ENCODE measurements around the gene FYN.

DNA sequence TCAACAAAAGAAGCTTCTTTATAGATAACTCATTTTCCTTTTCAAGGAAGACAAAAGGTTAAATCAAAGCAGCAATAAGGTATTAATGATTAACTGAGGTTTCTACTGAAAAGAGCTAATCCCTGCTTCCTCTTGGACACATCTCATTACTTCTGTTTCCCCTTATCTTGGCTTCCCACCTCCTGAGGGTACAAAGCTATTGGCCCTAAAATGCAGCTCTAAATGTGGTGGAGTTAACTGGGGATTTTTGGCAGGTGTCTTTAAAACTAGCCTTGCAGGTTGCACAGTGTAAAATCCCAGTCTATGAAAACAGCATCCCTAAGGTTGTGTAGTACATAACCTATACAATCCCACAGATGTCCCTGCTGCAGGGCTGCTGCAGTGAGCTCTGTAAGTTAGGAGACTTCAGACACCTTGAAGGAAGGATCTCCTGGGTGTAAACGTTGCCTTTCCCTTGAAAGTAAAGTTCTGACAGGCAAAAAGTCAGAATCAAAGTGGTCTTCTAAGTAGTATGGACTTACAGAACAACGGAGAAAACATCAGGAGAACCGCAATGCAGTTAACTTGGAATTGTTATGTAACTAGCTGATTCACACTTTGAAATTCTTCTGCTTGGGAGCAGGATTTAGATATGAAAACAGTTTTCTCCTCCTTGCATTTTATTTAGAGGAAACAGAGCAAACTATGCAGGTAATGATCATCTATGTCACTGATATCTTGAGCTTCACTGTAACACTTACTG, 195.8 kb downstream of the FYN start:
- TF ChIP-seq, protein P1, sequence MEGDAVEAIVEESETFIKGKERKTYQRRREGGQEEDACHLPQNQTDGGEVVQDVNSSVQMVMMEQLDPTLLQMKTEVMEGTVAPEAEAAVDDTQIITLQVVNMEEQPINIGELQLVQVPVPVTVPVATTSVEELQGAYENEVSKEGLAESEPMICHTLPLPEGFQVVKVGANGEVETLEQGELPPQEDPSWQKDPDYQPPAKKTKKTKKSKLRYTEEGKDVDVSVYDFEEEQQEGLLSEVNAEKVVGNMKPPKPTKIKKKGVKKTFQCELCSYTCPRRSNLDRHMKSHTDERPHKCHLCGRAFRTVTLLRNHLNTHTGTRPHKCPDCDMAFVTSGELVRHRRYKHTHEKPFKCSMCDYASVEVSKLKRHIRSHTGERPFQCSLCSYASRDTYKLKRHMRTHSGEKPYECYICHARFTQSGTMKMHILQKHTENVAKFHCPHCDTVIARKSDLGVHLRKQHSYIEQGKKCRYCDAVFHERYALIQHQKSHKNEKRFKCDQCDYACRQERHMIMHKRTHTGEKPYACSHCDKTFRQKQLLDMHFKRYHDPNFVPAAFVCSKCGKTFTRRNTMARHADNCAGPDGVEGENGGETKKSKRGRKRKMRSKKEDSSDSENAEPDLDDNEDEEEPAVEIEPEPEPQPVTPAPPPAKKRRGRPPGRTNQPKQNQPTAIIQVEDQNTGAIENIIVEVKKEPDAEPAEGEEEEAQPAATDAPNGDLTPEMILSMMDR (IDR thresholded peaks at IDR 0.05): no peak
- TF ChIP-seq POLR2A (IDR thresholded peaks at IDR 0.05): no peak
- no peak for TF ChIP-seq POLR2AphosphoS5 (IDR thresholded peaks at IDR 0.05)

Measured in transverse colon (tissue), 4 donors.